ENCODE data around the gene PRDM9. TPM values are rescaled to one million over a fixed set of nuclear protein-coding genes. Genes with fewer than 3 reads are reported as not detected.
A peak's percentile ranks its signal among the peaks of the same experiment; 100 is the strongest.
"Not testable (repeated sequence)": the region's sequence is repeated elsewhere in the genome, so short reads cannot be mapped to it uniquely, and the experiment has no call there.

The PRDM9 gene
- total RNA-seq (2014; rRNA removed; shearing (Covaris generic)): not detected in 2 replicates

DNA sequence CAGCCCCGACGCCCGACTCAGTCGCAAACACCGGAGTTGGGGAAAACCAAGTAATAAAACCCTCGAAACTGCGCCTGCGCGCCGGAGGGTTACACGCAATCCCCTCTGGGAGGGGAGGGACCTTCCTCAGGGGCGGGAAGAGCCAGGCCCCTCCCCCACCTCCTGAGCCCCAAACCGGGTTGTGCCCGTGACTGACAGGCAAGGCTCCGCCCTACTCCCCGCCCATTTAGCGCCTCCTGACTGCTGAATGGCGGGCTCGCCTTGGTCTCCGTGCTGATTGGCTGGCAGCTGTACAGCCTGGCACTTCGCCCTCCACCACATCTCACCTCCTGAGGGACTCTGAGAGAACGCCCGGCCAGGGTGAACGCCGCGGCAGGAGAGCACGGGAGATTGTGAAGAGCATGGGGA is at the start of gene PRDM9:
PRDM9 (plus strand) TSS at position 332 of the 408 bp plus-strand sequence. CDS start 1,425 bp downstream, outside the sequence.
- no peak for DNase-seq (ENCODE audit: low spot score)

DNA sequence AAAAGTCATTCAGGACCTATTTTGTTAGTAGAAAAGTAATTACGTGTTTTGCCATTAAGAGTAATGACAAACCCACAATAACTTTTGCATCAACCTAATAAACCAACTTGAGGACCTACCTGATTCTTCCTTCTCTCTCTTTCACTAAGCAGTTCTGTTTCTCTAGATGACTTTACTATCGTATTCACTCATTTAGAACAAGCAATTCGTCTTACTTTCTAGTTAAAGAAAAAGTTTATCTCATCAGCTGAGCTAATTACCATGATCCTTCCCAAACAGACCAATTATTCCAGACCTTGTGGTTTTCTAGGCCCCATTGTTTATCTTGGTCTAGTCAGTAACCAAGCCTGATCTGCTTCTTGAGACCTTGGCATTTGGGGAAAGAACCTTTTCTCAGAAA is 49.6 kb upstream of the PRDM9 start:
- DNase-seq (ENCODE audit: low spot score): no peak

DNA sequence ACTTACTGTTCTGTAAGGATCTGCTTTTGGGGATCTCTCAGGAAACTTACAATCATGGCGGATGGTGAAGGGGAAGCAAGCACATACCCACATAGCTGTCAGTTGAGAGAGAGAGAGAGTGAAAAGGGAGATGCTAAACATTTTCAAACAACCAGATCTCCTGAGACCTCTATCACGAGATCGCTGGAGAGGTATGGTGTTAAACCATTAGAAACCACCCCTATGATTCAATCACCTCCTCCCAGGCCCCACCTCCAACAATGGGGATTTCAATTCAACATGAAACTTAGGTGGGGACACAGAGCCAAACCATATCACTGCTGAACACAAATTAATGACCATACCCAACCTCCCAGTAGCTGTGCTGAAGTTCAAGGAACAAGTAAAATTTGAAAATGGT is 48.2 kb upstream of the PRDM9 start:
- no peak for DNase-seq (ENCODE audit: low spot score)

DNA sequence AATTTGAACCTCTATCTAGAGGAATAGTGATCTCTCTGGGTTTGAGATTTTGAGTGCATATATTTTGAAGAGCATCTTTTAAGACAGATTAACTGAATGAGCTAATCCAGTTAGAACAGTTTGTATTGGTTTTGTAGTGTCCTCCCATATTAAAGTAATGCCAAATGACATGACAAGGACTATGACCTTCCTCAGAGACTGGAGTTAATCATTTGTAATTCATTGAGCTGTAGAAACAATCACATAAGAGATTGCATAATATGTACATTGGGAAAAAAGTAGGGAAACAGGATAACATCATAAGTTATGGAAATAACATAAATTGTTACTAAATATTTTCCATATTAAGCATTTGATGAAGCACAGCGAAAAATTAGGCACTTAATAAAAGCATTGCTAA is 45.8 kb upstream of the PRDM9 start:
- DNase-seq (ENCODE audit: low spot score): peak; percentile 44

DNA sequence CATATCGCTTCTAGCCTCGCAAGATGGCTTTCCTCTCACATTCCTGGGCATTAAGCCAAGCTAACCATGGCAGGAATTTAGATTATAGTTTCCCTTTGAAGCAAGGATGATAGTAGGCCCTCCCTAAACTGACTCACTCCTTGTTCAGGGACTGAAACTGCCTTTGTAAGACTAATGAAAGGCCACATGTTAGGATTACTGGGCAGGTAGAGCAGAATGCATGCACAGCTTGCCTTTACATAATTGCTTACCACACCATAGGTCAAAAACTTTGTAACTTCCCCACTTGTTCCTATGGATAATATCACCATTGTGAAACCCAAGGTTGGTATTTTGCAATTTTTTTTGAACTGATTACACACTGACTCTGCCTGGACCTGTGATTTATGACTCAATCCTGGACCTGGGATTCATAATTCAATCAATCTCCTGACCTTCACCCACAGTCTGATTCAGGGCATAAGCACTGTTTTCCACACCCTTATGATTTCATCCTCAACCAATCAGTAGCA is 41.0 kb upstream of the PRDM9 start:
- DNase-seq (ENCODE audit: low spot score): peak; percentile 98

DNA sequence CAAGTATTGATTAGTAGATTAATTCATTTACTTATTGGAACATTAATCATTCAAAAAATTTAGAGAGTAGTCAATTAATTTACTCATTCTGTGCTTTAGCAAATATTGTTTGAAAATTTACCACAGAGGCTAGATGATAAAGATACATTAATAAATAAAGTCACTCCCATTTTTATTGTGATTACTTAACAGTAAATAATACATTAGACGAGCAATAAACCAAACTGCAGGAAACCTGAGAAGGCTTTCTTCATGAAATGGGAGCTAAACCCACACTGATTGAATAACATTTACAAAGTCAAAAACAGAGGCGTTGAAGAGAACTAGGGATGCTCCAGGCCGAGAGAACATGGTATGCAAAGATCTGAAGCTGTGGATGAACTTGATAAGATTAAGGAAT is 38.8 kb upstream of the PRDM9 start:
- no peak for DNase-seq (ENCODE audit: low spot score)

DNA sequence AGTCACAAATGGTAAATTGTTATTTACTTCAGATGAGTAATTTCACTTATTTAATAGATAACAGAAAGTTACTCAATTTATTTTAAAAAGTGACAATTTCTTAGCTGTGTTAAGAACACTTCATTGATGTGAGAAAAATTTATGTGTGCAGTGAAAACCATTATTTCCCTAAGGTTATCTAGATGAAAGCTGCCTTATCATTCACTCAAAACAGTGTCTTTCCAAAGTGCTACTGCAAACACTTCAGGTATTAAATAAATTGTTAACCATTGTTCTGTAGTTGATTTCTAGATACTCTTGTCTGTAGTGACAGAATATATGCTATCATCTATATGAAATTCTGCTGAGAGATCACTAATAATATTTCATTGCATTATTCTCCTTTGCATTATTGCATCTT is 33.5 kb upstream of the PRDM9 start:
- DNase-seq (ENCODE audit: low spot score): no peak

DNA sequence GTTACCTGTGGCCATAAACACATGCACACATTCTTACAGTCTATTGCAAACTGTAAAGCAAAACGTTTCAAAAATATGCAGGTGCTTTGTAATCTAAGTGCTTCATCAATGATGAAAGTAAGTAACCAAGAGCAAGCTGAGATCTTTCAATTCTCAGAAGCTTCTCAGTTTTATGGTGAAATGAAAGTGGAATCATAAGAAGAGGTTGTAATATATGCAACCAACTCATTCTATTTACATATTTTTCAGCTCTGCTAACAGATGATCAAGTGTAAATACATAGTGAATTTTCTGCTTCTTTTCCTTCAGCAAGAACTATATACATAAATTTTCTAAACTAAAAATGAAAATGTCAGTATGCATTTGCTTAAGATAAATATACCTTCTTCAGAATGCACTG is 33.1 kb upstream of the PRDM9 start:
- no peak for DNase-seq (ENCODE audit: low spot score)

DNA sequence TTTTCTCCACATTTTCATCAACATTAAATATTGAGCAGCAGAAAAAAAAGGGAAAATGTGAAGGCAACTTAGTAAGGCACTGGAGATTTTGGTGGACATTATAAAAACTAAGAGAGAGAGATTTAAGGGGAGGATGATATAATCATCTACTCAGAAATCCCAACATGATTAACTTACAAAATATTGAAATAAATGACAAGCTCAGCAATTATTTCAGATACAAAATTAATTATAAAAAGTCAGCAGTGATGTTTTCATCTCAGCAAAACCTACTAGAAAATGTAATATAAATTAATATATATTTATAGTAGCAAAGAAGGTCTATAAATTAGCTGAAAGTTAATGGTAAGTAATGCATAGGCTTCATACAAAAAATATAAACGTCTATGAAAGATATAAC is 30.8 kb upstream of the PRDM9 start:
- no peak for DNase-seq (ENCODE audit: low spot score)

DNA sequence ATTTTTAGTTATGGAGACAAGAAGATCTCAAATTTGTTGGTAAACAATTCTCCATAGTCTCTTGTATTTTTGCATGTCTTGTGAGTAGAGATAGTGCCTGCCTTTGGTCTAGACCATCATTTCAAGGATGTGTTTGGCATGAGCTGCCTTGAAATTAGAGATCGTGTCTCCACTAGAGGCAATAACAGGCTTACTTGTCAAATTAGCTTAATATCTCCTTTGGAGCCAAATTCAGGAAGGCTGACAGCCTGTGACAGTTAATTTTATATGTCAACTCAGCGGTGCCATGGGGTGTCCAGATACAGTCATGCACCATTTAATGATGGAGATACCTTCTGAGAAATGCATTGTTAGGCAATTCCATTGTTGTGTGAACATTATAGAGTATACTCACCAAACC is 24.8 kb upstream of the PRDM9 start:
- DNase-seq (ENCODE audit: low spot score): no peak

DNA sequence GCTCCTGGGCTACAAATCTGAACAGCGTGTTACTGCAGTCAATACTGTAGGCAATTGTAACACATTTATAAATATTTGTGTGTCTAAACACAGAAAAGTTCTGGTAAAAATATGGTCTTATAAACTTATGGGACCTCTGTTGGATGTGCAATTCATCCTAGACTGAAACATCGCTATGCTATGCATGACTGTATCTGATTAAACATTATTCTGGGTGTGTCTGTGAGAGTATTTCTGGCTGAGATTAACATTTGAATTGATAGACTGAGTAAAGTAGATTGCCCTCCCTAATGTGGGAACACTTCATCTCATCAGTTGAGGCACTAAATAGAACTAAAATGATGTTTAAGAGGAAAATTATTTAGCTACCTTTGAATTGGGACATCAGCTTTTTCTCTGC is 24.3 kb upstream of the PRDM9 start:
- DNase-seq (ENCODE audit: low spot score): no peak

DNA sequence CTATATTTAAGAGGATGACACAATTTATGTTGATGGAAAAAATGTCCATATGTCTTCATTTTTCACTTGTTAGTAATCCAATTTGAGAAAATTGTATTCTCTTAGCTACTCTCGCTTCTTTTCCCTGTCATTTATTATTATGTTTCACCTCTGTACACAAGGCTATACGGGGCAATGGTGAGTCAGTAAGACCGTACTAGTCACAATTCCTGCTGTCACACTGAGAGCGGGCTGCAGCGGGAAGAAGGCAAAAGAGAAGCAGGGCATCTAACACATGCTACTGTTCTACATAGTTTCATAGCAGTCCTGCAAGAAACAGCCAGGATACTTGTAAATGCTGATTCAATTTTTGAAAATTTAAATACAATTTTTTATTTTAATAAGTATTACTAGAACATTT is 23.3 kb upstream of the PRDM9 start:
- no peak for DNase-seq (ENCODE audit: low spot score)

DNA sequence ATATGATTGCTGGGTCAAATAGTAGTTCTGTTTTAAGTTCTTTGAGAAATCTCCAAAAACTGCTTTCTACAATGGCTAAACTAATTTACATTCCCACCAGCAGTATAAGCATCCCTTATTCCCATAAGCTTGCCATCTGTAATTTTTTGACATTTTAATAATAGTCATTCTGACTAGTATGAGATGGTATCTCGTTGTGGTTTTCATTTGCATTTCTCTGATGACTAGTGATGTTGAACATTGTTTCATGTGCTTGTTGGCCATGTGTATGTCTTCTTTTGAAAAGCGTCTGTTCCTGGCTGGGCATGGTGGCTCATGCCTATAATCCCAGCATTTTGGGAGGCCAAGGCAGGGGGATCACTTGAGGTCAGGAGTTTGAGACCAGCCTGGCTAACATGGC is 21.2 kb upstream of the PRDM9 start:
- DNase-seq (ENCODE audit: low spot score): not testable (repeated sequence)

DNA sequence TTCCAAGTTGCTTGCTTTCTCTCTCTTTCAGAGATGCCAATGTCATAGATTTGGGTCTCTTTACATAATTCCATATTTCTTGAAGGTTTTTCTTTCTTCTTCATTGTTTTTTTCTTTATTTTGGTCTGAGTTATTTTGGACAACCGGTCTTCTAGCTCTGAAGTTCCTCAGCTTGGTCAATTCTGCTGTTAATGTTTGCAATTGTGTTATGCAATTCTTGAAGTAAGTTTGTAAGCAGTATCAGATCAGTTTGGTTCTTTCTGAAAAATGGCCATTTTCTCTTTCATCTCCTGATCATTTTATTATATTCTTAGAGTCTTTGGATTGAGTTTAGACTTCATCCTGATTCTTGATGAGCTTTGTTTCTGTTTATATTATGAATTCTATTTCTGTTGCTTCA is 16.4 kb upstream of the PRDM9 start:
- DNase-seq (ENCODE audit: low spot score): no peak

DNA sequence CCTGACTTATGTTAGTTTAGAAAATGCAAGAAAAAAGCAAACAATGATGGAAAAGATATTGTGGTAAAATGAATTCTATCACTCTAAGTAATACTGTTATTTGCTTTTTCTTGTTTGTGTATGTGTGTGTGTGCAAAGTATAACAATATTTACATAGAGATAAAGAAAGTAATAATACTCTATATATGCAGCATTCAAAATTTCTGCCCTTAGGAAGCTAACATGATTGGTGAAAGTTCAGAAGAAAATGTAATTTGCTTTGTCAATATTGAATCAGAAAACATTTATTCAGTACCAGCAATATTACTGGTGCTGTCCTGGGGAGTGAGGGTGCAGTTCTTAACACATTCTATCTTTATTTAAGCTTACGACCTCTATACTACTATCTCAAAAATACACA is 12.9 kb upstream of the PRDM9 start:
- no peak for DNase-seq (ENCODE audit: low spot score)

DNA sequence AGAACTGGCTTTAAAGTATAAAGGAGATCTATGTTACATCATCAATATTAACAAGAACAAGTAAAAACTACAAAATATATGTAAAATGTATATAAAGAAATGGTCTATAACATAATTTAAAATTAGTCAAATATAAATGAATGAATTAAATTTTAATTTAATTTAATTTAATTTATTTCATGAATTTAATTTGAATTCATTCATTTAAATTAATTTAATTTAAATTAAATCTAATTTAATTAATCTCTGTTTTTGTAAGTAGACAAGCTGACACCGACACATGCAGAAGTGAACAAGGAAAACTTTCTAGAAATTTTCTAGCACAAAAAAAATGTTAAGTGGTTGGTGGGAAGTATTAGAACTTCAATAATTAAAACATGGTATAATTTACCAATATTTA is 10.8 kb upstream of the PRDM9 start:
- DNase-seq (ENCODE audit: low spot score): no peak

DNA sequence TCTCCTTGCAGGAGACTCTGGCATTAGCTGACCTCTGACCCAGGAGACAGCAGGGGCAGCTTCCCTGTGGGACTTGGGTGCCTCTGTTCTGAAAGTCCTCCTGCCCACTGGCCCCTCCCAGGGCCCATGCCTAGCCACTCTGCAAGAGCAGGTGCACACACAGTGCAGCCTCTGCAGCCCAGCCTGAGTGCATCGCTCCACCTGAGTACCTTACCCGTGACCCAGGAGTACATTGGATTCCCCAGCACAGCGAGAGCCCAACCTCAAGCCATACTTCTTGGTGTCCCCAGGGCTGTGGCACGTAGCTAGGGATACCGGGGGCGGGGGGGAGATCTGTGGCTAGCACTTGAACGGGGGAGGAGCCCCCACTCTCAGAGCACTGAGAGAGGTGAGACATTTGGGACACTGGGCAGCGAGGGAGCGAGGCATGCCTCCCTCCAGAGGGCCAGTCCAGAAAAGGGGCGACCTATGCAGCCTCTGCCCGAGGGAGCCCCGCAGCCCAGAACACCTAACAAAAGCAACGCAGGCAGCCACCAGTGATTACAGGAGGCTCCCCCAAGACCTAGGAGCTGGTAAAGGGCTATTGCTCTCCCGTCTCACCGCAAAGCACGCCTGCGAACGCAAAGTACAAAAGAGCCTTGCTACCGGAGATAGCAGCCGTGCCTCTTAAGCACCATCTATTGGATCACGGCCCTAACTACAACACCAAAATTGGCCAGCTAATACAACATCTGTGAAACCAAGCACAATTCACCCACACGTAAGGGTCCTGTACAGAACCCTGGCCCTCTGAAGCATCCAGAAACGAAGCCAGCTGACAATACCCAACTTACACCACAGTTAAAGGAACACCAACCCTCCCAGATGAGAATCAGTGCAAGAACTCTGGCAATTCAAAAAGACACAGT is 826 bp upstream of the PRDM9 start:
- DNase-seq (ENCODE audit: low spot score): peak; percentile 64

DNA sequence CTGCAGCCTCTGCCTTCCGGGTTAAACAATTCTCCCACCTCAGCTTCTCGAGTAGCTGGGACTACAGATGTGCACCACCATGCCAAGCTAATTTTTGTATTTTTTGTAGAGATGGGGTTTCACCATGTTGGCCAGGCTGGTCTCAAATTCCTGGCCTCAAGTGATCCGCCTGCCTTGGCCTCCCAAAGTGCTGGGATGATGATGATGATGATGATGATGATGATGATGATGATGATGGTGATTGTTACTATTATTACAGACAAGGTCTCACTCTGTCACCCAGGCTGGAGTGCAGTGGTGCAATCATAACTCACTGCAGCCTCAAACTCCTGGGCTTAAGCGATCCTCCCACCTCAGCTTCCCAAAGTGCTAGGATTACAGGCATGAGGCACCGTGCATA is 3.0 kb downstream of the PRDM9 start:
- DNase-seq (ENCODE audit: low spot score): not testable (repeated sequence)

DNA sequence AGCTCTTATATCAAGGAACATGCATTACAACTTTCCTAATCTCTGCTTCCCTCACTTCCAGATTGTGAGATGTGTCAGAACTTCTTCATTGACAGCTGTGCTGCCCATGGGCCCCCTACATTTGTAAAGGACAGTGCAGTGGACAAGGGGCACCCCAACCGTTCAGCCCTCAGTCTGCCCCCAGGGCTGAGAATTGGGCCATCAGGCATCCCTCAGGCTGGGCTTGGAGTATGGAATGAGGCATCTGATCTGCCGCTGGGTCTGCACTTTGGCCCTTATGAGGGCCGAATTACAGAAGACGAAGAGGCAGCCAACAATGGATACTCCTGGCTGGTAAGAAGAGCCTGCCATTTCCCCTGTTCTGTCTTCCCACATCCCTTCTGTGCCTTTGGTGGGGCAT is 15.1 kb downstream of the PRDM9 start:
- no peak for DNase-seq (ENCODE audit: low spot score)

DNA sequence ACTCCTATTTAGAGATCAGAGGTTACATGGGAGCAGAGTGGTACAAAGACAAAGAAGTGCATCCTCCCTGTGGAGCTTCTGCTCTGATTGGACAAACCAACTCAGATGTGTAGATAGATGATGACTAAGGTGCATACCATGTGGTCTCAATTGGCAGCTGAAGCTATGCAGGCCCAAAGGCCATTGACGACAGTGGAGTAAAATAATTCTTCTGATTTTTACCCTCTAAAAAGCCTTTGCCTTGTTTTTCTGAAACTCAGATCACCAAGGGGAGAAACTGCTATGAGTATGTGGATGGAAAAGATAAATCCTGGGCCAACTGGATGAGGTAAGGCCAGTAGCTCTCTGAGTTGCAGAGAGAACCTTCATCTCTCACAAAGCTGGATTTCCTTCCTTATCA is 15.6 kb downstream of the PRDM9 start:
- DNase-seq (ENCODE audit: low spot score): no peak

DNA sequence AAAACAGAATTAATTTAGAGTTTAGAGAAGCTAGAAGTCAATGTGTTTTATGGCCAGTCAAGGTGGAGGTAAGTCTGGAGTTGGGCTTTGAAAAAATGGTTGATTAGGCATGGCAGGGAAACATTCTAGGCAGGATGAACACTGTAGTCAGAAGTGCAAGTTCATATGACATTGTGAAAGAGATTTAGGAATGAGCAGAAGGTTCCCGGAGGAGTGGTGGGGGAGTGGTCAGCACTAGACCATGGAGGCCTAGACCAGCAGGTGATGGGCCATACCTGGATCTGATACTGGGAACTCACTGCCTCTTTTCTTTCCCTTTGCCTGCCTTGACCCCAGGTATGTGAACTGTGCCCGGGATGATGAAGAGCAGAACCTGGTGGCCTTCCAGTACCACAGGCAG is 16.6 kb downstream of the PRDM9 start:
- no peak for DNase-seq (ENCODE audit: low spot score)

DNA sequence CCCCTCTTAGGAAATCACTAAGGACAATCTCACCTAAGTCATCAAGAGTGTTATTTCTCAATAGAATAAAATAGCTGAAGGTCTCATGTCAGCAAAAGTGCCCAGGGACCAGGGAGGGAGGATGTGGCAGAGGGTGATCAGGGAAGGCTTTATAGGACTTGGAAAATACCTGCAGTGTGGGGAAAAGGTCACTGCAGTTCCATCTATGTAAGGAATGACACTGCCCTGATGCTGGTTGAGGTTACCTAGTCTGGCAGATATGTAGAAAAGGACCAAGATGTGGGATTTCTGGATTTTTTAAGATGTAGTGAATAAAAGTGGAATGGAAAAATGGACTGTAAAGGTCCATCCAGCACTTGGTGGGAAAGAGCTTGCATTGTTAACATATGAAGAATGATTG is 18.3 kb downstream of the PRDM9 start:
- no peak for DNase-seq (ENCODE audit: low spot score)

DNA sequence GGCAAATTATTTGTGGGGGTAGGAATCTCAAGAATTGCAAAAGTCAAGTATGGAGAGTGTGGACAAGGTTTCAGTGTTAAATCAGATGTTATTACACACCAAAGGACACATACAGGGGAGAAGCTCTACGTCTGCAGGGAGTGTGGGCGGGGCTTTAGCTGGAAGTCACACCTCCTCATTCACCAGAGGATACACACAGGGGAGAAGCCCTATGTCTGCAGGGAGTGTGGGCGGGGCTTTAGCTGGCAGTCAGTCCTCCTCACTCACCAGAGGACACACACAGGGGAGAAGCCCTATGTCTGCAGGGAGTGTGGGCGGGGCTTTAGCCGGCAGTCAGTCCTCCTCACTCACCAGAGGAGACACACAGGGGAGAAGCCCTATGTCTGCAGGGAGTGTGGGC is 19.2 kb downstream of the PRDM9 start:
- DNase-seq (ENCODE audit: low spot score): peak; percentile 46
